ENCODE data around the gene IFNAR1.

Gene IFNAR1

DNA sequence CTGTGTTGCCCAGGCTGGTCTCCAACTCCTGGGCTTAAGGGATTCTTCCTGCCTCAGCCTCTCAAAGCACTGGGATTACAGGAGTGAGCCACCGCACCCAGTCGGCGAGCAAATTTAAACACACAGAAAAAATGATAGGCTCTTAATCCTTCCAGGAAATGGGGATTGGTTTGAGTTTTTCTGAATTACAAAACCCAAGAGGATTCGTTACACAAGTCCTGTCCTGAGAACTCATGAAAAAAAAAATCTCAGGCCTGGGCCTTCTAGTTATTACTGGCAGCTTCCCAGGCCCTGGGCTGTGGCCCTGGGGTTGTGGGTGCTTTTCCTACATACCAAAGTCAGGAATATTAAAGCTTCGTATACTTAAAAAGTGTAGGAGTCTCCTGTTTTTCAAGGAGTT is 72.2 kb downstream of the IFNAR1 start:
- Histone ChIP-seq H3K4me3 (ENCODE audit: low read depth in 1 of 2, low read length in 1 of 2) (no peak overlapping the region), H3K27ac (peak overlapping the region; percentile 96), H3K9me3 (no peaks in the 10 kb centered on the region), H3K27me3 (no peaks in the 10 kb centered on the region), H3K4me1 (ENCODE audit: control insufficient read depth in 1 of 2, insufficient read depth in 1 of 2, low read depth in 1 of 2, low read length in 1 of 2) (peaks cover 99 to 100% of the 10 kb centered on the region in 2 experiments), H3K36me3 (no peaks in the 10 kb centered on the region)
- TF ChIP-seq, protein P1, sequence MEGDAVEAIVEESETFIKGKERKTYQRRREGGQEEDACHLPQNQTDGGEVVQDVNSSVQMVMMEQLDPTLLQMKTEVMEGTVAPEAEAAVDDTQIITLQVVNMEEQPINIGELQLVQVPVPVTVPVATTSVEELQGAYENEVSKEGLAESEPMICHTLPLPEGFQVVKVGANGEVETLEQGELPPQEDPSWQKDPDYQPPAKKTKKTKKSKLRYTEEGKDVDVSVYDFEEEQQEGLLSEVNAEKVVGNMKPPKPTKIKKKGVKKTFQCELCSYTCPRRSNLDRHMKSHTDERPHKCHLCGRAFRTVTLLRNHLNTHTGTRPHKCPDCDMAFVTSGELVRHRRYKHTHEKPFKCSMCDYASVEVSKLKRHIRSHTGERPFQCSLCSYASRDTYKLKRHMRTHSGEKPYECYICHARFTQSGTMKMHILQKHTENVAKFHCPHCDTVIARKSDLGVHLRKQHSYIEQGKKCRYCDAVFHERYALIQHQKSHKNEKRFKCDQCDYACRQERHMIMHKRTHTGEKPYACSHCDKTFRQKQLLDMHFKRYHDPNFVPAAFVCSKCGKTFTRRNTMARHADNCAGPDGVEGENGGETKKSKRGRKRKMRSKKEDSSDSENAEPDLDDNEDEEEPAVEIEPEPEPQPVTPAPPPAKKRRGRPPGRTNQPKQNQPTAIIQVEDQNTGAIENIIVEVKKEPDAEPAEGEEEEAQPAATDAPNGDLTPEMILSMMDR (IDR thresholded peaks at IDR 0.05), result no peak

DNA sequence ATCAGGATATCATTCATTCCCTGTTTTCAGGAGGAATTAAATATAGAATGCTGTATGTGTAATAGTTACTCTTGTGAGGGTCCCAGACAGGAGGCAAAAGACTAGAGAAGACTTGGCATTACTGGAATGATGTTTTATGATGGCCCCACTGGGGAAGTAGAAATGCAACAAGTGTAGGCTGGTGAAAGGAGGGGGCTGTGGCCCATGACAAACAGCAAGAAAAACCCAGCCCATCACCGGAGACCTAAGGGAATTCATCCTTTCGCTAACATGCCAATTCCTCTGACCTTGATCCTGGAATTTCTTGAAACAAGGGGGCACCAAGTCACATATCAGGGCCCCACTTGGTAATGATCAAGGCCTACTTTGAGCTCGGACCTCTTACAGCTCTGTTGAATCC is 72.9 kb downstream of the IFNAR1 start:
- TF ChIP-seq, protein P1 (IDR thresholded peaks at IDR 0.05), result no peak
- Histone ChIP-seq H3K4me3 (ENCODE audit: low read depth in 1 of 2, low read length in 1 of 2) (no peak overlapping the region), H3K27ac (peak overlapping the region; percentile 100), H3K27me3 (no peaks in the 10 kb centered on the region), H3K36me3 (no peaks in the 10 kb centered on the region), H3K9me3 (no peaks in the 10 kb centered on the region), H3K4me1 (ENCODE audit: control insufficient read depth in 1 of 2, insufficient read depth in 1 of 2, low read depth in 1 of 2, low read length in 1 of 2) (peaks cover 98 to 99% of the 10 kb centered on the region in 2 experiments)

DNA sequence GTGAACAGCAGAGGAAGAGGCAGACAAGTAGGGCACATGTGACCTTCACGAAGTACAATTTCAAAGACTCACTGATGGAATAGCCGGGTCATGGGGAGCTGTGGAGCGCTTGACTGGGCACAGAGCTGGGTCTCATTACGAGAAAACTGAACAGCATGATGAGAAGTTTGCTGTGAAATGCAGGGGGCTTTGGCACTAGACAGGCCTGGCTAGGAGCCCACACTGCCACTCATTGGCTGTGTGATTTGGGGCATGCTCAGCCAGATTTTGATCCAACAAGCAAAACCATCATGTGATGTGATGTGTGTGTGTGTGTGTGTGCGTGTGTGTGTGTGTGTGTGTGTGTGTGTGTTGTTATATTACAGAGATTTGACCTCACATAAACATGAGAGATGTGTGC is 73.6 kb downstream of the IFNAR1 start:
- no peak overlapping the region for H3K4me3 ChIP-seq (ENCODE audit: low read depth in 1 of 2, low read length in 1 of 2)
- H3K4me1 ChIP-seq (ENCODE audit: control insufficient read depth in 1 of 2, insufficient read depth in 1 of 2, low read depth in 1 of 2, low read length in 1 of 2), result peaks cover 92 to 93% of the 10 kb centered on the region in 2 experiments
- no peaks in the 10 kb centered on the region for H3K9me3 ChIP-seq
- TF ChIP-seq, protein P1 (IDR thresholded peaks at IDR 0.05), result no peak
- H3K27me3 ChIP-seq, result no peaks in the 10 kb centered on the region
- peak overlapping the region; percentile 100 for H3K27ac ChIP-seq
- no peaks in the 10 kb centered on the region for H3K36me3 ChIP-seq

DNA sequence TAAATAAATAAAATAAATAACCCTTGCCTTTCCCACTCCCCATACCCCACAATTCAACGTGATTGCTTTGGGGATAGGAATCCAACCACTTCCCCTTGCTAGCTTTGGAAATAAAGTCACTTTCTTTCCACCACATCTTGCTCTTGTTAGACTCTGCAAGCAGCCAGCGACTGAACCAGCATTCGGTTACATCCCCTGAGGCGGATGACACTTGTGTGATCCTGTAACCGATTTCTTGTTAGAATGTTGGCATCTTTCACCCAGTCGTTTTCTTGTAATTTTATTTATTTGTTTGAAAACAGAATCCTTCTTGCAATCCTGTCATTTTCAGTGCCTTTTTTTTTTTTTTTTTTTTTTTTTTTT is 76.8 kb downstream of the IFNAR1 start:
- TF ChIP-seq, protein P1 (IDR thresholded peaks at IDR 0.05), result no peak
- H3K36me3 ChIP-seq, result peaks cover 14% of the 10 kb centered on the region
- H3K4me1 ChIP-seq (ENCODE audit: control insufficient read depth in 1 of 2, insufficient read depth in 1 of 2, low read depth in 1 of 2, low read length in 1 of 2), result peaks cover 81 to 84% of the 10 kb centered on the region in 2 experiments
- peak overlapping the region; percentile 100 for H3K27ac ChIP-seq
- H3K27me3 ChIP-seq, result no peaks in the 10 kb centered on the region
- H3K9me3 ChIP-seq, result no peaks in the 10 kb centered on the region
- H3K4me3 ChIP-seq (ENCODE audit: low read depth in 1 of 2, low read length in 1 of 2), result peak overlapping the region; percentile 75 to 100

DNA sequence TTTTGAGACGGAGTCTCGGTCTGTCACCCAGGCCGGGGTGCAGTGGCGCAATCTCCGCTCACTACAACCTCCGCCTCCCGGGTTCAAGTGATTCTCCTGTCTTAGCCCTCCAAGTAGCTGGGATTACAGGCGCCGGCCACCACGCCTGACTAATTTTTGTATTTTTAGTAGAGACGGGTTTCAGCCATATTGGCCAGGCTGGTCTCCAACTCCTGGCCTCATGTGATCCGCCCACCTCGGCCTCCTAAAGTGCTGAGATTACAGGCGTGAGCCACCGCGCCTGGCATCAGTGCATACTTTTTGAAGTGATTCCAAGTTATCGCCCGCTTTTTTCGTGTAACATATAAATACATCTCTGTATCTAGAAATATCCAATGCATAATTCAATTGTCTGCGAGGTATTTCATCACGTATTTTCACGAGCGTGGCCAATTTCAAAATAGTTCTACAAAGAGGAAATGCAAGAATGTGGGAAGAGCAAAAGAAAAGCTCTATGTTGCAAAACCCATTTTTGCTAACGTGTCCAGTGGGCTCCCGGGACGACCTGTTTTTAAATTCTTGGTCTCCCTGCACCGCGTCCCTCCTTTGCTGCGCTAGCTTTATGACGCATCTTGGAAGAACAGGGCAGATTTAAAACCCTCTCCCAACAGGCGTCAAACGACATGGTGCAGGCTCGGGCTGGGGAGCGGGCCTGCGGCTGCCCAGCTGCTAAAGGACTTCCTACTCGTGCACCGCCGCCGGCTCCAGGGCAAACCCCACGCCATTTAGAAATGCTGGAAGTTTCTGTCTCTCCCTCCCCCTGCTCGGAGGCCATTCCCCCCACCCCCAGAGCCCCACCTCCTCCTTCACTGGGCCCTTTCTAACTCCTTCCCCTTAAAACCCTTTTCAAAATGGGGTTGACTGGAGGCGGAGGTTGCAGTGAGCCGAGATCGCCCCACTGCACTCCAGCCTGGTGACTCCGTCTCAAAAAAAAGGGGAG is 77.5 kb downstream of the IFNAR1 start:
- Histone ChIP-seq H3K36me3 (peaks cover 21% of the 10 kb centered on the region), H3K27ac (peak overlapping the region; percentile 100), H3K9me3 (no peaks in the 10 kb centered on the region), H3K4me3 (ENCODE audit: low read depth in 1 of 2, low read length in 1 of 2) (peak overlapping the region; percentile 75 to 100), H3K4me1 (ENCODE audit: control insufficient read depth in 1 of 2, insufficient read depth in 1 of 2, low read depth in 1 of 2, low read length in 1 of 2) (peaks cover 81 to 84% of the 10 kb centered on the region in 2 experiments), H3K27me3 (no peaks in the 10 kb centered on the region)
- TF ChIP-seq, protein P1 (IDR thresholded peaks at IDR 0.05), result peak; percentile 4

Measured in neutrophil (primary cell).